ENCODE data around the gene CNTN4. TPM values are rescaled to one million over a fixed set of nuclear protein-coding genes. Genes with fewer than 3 reads are reported as not detected.

CNTN4 gene
- total RNA-seq, 1 donor from 2014 or later, result not detected

- Mint-ChIP-seq H3K4me3 (ENCODE audit: unreplicated experiment) (no peak overlapping the region), H3K9me3 (ENCODE audit: unreplicated experiment) (peaks cover 16% of the 10 kb centered on the region), H3K27ac (ENCODE audit: unreplicated experiment) (no peak overlapping the region), H3K36me3 (ENCODE audit: low read depth, unreplicated experiment) (no peaks in the 10 kb centered on the region), H3K4me1 (ENCODE audit: low read depth, unreplicated experiment) (no peaks in the 10 kb centered on the region), H3K27me3 (ENCODE audit: low read depth, unreplicated experiment) (no peaks in the 10 kb centered on the region)
- TF ChIP-seq EZH2 (IDR thresholded peaks at IDR 0.05; ENCODE audit: insufficient read depth, low read length) (no peak), CTCF (IDR thresholded peaks at IDR 0.05; ENCODE audit: insufficient read depth, low read depth, low read length) (no peak)
- Histone ChIP-seq H3K9me3 (ENCODE audit: insufficient read depth, low read depth, low read length) (no peaks in the 10 kb centered on the region), H3K4me3 (ENCODE audit: insufficient read depth, low read depth, low read length) (no peak overlapping the region), H3K27ac (ENCODE audit: low read depth, low read length) (no peak overlapping the region), H3K36me3 (ENCODE audit: insufficient read depth, low read length) (no peaks in the 10 kb centered on the region), H3K4me1 (ENCODE audit: insufficient read depth, low read length) (no peaks in the 10 kb centered on the region), H3K27me3 (ENCODE audit: insufficient read depth, low read length) (no peaks in the 10 kb centered on the region), H2AFZ (ENCODE audit: low read depth, low read length) (no peak overlapping the region), H3K9ac (ENCODE audit: low read length) (no peak overlapping the region), H4K20me1 (ENCODE audit: insufficient read depth, low read length) (no peaks in the 10 kb centered on the region), H3K4me2 (ENCODE audit: low read length) (no peak overlapping the region), H3K79me2 (ENCODE audit: insufficient read depth, low read length) (no peaks in the 10 kb centered on the region)
- DNase-seq (ENCODE audit: low read depth) (no peak), FAIRE-seq (no peak)
These were observed 838.9 kb downstream of the CNTN4 start for GRCh38 chr3:2937592-2937991.

GRCh38 chr3:2938711-2939110 lies 840.0 kb downstream of the CNTN4 start:
- Histone ChIP-seq H3K36me3 (ENCODE audit: insufficient read depth, low read length) (no peaks in the 10 kb centered on the region), H3K79me2 (ENCODE audit: insufficient read depth, low read length) (no peaks in the 10 kb centered on the region), H3K4me2 (ENCODE audit: low read length) (no peak overlapping the region), H4K20me1 (ENCODE audit: insufficient read depth, low read length) (no peaks in the 10 kb centered on the region), H3K9ac (ENCODE audit: low read length) (no peak overlapping the region), H2AFZ (ENCODE audit: low read depth, low read length) (no peak overlapping the region), H3K27me3 (ENCODE audit: insufficient read depth, low read length) (no peaks in the 10 kb centered on the region), H3K4me3 (ENCODE audit: insufficient read depth, low read depth, low read length) (no peak overlapping the region), H3K4me1 (ENCODE audit: insufficient read depth, low read length) (no peaks in the 10 kb centered on the region), H3K27ac (ENCODE audit: low read depth, low read length) (no peak overlapping the region), H3K9me3 (ENCODE audit: insufficient read depth, low read depth, low read length) (no peaks in the 10 kb centered on the region)
- no peak overlapping the region for H3K27ac Mint-ChIP-seq (ENCODE audit: unreplicated experiment)
- no peaks in the 10 kb centered on the region for H3K36me3 Mint-ChIP-seq (ENCODE audit: low read depth, unreplicated experiment)
- H3K27me3 Mint-ChIP-seq (ENCODE audit: low read depth, unreplicated experiment), result no peaks in the 10 kb centered on the region
- peaks cover 10% of the 10 kb centered on the region for H3K9me3 Mint-ChIP-seq (ENCODE audit: unreplicated experiment)
- no peak for FAIRE-seq
- no peak overlapping the region for H3K4me3 Mint-ChIP-seq (ENCODE audit: unreplicated experiment)
- H3K4me1 Mint-ChIP-seq (ENCODE audit: low read depth, unreplicated experiment), result no peaks in the 10 kb centered on the region
- no peak for TF ChIP-seq EZH2 (IDR thresholded peaks at IDR 0.05; ENCODE audit: insufficient read depth, low read length)
- no peak for TF ChIP-seq CTCF (IDR thresholded peaks at IDR 0.05; ENCODE audit: insufficient read depth, low read depth, low read length)
- DNase-seq (ENCODE audit: low read depth), result no peak

DNA sequence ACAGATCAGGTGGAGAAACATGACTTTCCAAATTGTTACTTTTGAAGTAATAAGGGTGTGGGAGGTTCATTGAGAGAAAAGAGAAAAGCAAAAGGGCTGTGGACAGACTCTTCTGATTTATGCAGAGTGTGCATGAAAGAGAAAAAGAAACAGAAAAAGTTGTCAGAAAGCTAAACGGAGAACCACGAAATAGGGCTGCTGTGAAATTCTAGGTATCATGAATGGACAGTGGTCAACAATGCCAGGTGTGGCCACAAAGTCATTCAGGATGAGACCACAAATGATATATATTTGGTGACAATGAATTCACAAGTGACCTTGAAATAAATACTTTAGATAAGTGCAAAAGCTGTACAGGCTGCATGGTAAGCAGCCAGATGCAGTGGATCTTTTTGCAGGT lies 841.4 kb downstream of the CNTN4 start:
- Mint-ChIP-seq H3K9me3 (ENCODE audit: unreplicated experiment) (peaks cover 9% of the 10 kb centered on the region), H3K36me3 (ENCODE audit: low read depth, unreplicated experiment) (no peaks in the 10 kb centered on the region)

More for the DNA sequence above, 841.4 kb downstream of the CNTN4 start:
- no peaks in the 10 kb centered on the region for H3K4me1 Mint-ChIP-seq (ENCODE audit: low read depth, unreplicated experiment)
- no peaks in the 10 kb centered on the region for H3K79me2 ChIP-seq (ENCODE audit: insufficient read depth, low read length)
- no peaks in the 10 kb centered on the region for H4K20me1 ChIP-seq (ENCODE audit: insufficient read depth, low read length)
- no peak for TF ChIP-seq CTCF (IDR thresholded peaks at IDR 0.05; ENCODE audit: insufficient read depth, low read depth, low read length)
- TF ChIP-seq EZH2 (IDR thresholded peaks at IDR 0.05; ENCODE audit: insufficient read depth, low read length), result no peak
- DNase-seq (ENCODE audit: low read depth) (no peak), FAIRE-seq (no peak)
- H3K27ac Mint-ChIP-seq (ENCODE audit: unreplicated experiment), result no peak overlapping the region
- no peak overlapping the region for H3K4me3 Mint-ChIP-seq (ENCODE audit: unreplicated experiment)
- no peaks in the 10 kb centered on the region for H3K9me3 ChIP-seq (ENCODE audit: insufficient read depth, low read depth, low read length)
- H3K9ac ChIP-seq (ENCODE audit: low read length), result no peak overlapping the region
- no peaks in the 10 kb centered on the region for H3K27me3 Mint-ChIP-seq (ENCODE audit: low read depth, unreplicated experiment)
- H3K36me3 ChIP-seq (ENCODE audit: insufficient read depth, low read length), result no peaks in the 10 kb centered on the region
- H3K4me3 ChIP-seq (ENCODE audit: insufficient read depth, low read depth, low read length), result no peak overlapping the region
- no peak overlapping the region for H3K27ac ChIP-seq (ENCODE audit: low read depth, low read length)
- H3K27me3 ChIP-seq (ENCODE audit: insufficient read depth, low read length), result no peaks in the 10 kb centered on the region
- no peaks in the 10 kb centered on the region for H3K4me1 ChIP-seq (ENCODE audit: insufficient read depth, low read length)
- no peak overlapping the region for H2AFZ ChIP-seq (ENCODE audit: low read depth, low read length)
- H3K4me2 ChIP-seq (ENCODE audit: low read length), result no peak overlapping the region
